GM18951 (cell line): ENCODE measurements around the gene ADCY2.

Experiments
- POLR2A ChIP-seq: IDR thresholded peaks from 4 replicates; pipeline ENCODE4 v1.6.1; 2011; ENCODE audit warnings: mild to moderate bottlenecking; ENCODE audit not compliant: insufficient read length, insufficient read depth; ENCODE audit errors: extremely low read depth
- in situ Hi-C: fragments of 300-500 bp; cut with MboI; formaldehyde crosslinking; loops from one replicate; pipeline ENCODE4 v1.12.0; 2022; ENCODE audit warnings: low sequenced_read_pairs, mixed read lengths, inconsistent platforms; ENCODE audit not compliant: unreplicated experiment

ADCY2 gene

GRCh38 chr5:7473668-7474215, 77.8 kb downstream of the ADCY2 start:
- TF ChIP-seq POLR2A = no peak

GRCh38 chr5:7474821-7475403, 79.0 kb downstream of the ADCY2 start:
- in situ Hi-C loops = no loop called here
- TF ChIP-seq POLR2A = no peak

More at GRCh38 chr5:7473668-7474215, 77.8 kb downstream of the ADCY2 start:
- in situ Hi-C loops = no loop called here

- TF ChIP-seq POLR2A = no peak
- in situ Hi-C loops = no loop called here
These were observed 82.5 kb downstream of the ADCY2 start for GRCh38 chr5:7478459-7478858.

- TF ChIP-seq POLR2A = no peak
- in situ Hi-C loops = no loop called here
These were observed 92.8 kb downstream of the ADCY2 start for GRCh38 chr5:7488734-7489133.

GRCh38 chr5:7492371-7492770, 96.4 kb downstream of the ADCY2 start:
- TF ChIP-seq POLR2A = no peak
- in situ Hi-C loops = no loop called here

GRCh38 chr5:7493081-7493480, 97.1 kb downstream of the ADCY2 start:
- no peak for TF ChIP-seq POLR2A
- in situ Hi-C loops = no loop called here

GRCh38 chr5:7493622-7494021, 97.7 kb downstream of the ADCY2 start:
- in situ Hi-C loops = no loop called here
- no peak for TF ChIP-seq POLR2A

GRCh38 chr5:7494481-7495130, 98.7 kb downstream of the ADCY2 start:
- no peak for TF ChIP-seq POLR2A
- in situ Hi-C loops = no loop called here

- no peak for TF ChIP-seq POLR2A
- in situ Hi-C loops = no loop called here
These were observed 99.2 kb downstream of the ADCY2 start for GRCh38 chr5:7495131-7495517.

GRCh38 chr5:7500256-7500655, 104.3 kb downstream of the ADCY2 start:
- in situ Hi-C loops = no loop called here
- no peak for TF ChIP-seq POLR2A

- in situ Hi-C loops = no loop called here
- no peak for TF ChIP-seq POLR2A
These were observed 105.1 kb downstream of the ADCY2 start for GRCh38 chr5:7501061-7501460.

- TF ChIP-seq POLR2A = no peak
- in situ Hi-C loops = no loop called here
These were observed 107.6 kb downstream of the ADCY2 start for GRCh38 chr5:7503564-7503963.

- no peak for TF ChIP-seq POLR2A
- in situ Hi-C loops = no loop called here
These were observed 119.5 kb downstream of the ADCY2 start for GRCh38 chr5:7515284-7515914.

GRCh38 chr5:7516253-7516652, 120.3 kb downstream of the ADCY2 start:
- in situ Hi-C loops = no loop called here
- TF ChIP-seq POLR2A = no peak
